ENCODE measurements around the gene FAM24B.
A peak's percentile ranks its signal among the peaks of the same experiment; 100 is the strongest.
"Not testable (repeated sequence)": the region's sequence is repeated elsewhere in the genome, so short reads cannot be mapped to it uniquely, and the experiment has no call there.

FAM24B gene, protein sequence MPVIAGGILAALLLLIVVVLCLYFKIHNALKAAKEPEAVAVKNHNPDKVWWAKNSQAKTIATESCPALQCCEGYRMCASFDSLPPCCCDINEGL

GRCh38 chr10:122879339-122880273, at the start of gene FAM24B:
Gene FAM24B, minus strand, starts transcription at chr10:122879581. Its CDS starts 29,066 bp downstream, at chr10:122850515.
- peak; percentile 96 for DNase-seq

GRCh38 chr10:122915700-122916099, 36.3 kb upstream of the FAM24B start:
- DNase-seq, result no peak

DNA sequence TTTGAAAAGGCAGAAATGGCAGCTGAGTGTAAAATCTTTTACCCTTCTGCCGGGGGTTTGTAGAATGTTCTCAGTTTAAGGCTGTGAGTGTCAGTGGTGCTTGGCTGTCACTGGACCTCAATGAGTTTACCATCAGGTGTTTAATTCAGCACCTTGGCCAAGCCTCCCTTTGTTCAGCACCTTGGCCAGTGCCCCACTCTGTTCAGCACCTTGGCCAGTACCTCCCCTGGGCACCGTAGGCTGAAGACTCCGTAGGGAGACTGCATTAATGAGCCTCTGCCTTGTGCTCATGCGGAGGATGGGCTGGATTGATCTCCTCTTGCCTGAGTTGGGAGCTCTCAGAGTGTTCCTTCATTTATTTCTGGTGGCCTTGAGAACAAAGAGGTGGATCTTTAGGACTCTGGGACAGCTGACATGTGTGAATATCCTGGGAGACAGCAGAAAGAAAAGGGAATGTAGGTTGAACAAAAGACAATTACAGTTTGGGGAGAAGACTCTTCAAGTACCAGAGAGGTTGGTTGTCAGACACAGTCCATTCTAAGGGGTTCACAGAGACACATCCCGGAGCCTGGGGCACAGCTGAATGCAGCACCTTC, 32.6 kb upstream of the FAM24B start:
- DNase-seq, result peak; percentile 12

GRCh38 chr10:122910310-122910709, 30.9 kb upstream of the FAM24B start, which contains the start of gene FAM24A:
Gene FAM24A, plus strand, starts transcription at chr10:122910610. Its CDS starts 1,025 bp downstream, at chr10:122911635.
- DNase-seq, result no peak

DNA sequence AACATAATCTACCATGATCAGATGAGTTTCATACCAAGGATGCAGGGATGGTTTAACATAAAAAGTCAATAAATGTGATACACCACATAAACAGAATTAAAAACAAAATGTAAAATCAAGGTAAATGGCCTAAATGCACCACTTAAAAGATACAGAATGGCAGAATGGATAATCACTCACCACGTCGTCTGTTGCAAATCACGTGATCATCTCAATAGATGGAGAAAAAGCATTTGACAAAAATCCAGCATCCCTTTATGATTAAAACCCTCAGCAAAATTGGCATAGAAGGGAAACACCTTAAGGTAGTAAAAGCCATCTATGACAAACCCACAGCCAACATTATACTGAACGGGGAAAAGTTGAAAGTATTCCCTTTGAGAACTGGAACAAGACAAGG, 24.5 kb upstream of the FAM24B start:
- DNase-seq, result not testable (repeated sequence)

DNA sequence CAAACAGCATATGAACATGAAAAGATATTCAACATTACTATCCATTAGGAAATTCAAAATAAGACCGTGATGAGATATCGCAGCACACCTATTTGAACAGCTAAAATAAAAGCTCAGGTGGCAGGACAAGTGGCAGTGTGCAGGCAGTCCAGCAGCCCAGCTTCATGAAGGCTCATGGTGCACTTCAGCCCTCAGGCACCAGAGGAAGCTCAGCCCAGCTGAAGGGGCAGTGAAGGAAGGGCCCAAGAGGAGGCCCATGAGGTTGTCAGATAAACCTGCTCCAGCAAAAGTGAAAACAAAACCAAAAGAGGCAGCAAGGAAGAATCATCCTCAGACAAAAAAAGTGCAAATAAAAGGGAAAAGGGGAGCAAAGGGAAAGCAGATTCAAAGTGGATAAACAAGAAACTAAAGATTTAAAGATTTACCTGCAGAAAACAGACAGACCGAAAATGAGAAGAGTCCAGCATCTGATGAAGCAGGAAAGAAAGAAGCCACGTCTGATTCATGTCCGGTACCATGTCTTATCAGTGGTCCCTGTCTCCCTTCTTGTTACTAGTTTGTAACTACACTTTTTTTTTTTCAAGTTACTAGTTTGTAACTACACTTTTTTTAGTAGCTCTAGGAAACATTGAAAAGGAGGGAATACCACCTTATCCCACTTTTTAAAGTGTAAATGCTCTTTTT, 15.0 kb upstream of the FAM24B start:
- DNase-seq, result no peak

DNA sequence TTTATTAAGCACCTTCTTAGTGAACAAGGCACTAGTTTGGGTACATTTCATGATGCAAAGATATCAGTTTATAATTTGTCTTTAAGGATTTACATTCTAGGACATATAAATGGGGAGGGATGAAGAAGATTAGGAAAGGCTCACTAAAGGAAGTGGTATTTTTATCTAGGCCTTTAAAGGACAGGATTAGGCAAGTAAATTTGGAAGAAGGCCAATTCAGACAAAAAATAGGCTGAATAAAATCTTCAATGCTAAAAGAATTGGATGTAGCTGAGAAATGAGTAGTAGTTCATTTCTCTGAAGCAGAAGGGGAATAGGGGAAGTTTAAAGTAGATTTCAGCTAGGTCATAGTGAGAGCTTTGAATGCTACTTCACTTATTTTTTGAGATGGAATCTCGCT, 4.8 kb upstream of the FAM24B start:
- DNase-seq, result no peak

DNA sequence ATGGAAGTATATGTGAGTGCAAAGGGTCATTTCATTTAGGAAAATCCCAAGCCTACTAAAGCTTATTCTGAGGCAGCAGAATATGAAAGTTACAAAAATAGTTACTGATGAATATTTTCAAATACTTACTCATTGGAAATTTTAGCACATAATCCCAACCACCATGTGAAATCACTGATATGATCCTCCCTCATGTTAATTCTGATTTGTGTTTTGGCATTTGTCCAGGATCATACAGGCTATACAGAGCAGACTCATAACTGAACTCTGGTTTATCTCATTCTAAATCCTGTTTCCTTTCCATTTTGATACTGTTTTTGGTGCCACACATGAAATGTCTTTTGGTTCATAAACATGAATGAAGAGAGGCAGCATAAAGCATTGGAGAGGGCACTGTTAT, 3.4 kb upstream of the FAM24B start:
- DNase-seq, result no peak

- DNase-seq, result peak; percentile 21
These were observed 512 bp downstream of the FAM24B start for GRCh38 chr10:122878799-122879338.

GRCh38 chr10:122877264-122877663, 2.1 kb downstream of the FAM24B start:
- no peak for DNase-seq

DNA sequence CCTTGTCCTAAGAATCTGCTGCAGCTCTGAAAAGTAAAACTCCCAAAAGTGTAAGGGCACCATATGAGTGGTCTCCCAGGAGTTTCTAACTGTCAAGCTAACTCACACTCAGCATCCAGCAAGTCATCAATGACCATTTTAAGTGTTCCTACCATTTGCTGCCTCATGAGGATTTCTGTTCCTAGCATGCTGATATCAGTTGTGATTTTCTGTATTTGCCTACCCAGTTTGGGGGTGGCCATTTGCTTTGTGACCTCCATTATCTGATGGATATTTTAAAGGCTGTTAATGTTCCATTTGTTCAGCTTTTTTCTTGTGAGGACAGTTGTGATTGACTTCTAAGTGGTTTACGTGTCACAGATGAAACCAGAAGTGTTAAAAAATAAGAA, 2.9 kb downstream of the FAM24B start:
- no peak for DNase-seq

DNA sequence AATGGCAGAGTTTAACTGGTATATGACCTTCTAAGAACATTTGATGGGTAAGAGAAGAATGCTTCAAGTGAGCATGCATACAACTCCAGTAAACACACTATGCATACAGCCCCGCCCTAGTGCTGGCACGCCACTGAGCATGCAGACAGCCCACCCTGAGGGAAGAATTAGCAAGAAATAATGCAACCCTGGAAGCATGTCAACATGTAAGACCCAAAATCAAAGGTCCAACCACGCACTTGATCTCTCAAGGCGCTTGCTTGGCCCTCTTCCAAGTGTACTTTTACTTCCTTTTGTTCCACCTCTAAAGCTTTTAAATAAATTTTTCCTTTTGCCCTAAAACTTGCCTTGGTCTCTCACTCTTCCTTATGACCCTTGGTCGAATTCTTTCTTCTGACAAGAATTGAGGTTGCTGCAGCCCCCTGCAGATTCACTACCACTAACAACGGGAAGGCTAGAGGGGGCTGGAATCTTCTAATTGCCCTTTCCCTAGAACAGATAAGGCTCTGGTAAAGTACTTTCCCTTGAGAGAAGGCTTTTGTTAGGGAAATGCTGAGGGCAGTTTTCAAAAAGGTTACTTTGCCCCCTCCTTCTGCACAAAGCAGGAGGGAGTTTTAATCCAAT, 3.4 kb downstream of the FAM24B start:
- no peak for DNase-seq

DNA sequence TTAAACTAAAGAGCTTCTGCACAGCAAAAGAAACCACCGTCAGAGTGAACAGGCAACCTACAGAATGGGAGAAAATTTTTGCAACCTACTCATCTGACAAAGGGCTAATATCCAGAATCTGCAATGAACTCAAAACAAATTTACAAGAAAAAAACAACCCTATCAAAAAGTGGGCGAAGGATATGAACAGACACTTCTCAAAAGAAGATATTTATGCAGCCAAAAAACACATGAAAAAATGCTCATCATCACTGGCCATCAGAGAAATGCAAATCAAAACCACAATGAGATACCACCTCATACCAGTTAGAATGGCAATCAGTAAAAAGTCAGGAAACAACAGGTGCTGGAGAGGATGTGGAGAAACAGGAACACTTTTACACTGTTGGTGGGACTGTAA, 7.4 kb downstream of the FAM24B start:
- not testable (repeated sequence) for DNase-seq

DNA sequence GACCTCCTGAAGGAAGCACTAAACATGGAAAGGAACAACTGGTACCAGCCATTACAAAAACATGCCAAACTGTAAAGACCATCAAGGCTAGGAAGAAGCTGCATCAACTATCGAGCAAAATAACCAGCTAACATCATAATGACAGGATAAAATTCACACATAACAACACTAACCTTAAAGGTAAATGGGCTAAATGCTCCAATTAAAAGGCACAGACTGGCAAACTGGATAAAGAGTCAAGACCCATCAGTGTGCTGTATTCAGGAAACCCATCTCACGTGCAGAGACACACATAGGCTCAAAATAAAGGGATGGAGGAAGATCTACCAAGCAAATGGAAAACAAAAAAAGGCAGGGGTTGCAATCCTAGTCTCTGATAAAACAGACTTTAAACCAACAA, 10.6 kb downstream of the FAM24B start:
- DNase-seq, result not testable (repeated sequence)

- DNase-seq, result not testable (repeated sequence)
These were observed 12.5 kb downstream of the FAM24B start for GRCh38 chr10:122866757-122867482.

DNA sequence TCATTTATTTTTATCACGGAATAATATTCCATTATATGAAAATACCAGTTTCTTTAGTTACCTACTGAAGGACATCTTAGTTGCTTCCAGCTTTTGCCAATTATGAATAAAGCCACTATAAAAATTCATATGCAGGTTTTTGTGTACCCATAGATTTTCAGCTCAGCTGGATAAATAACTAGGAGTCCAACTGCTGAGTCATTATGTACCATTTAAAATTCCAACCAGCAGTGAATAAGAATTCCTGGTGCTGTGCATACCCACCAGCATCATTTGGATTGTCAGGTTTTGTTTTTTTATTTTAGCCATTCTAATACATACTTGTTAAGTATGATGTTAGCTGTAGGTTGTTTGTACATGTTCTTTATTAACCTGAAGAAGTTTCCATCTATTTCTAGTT, 14.5 kb downstream of the FAM24B start:
- no peak for DNase-seq

GRCh38 chr10:122864194-122864592, 15.2 kb downstream of the FAM24B start:
- no peak for DNase-seq

DNA sequence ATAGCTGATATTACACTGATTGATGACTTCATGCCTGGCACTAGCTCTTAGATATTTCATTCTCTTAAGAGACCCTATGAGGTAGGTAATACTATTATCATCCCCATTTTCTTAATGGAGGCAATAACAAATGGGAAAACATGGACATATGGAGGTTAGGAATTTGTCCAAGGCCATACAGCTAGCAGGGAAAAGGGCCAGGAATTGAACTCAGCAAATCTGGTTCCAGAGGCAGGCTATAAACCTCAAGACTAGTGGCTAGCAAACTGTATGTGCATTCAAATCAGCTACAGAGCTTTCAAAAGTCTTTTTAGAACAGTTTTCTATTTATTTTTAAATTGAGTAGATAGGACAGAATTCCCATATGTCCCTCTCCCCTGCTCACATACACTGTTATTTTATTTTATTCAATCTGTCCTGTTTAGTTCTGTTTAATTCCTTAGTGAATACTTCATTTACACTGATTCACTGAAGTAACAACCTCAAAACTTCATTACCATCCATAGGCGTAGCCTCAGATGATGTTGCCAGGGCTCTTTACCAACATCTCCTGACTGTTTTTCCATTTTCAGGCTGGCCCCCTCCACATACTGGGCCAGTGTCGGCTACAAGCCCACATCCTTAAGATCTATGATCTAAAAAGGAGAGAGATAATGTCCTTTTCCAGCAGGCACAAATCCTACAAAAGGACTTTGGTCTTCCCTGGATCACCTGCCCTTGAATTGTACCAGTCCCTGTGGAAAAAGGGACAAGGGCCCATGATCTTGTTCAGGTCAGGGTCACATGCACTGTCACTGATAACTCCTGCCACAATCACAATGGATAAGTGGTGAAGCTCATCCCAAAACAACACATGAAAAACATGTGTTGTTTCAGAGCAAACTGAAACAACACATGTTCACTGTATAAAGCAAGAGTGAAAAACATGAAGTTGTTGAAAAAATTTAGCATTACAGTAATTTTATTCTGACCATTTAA, 15.9 kb downstream of the FAM24B start:
- no peak for DNase-seq

GRCh38 chr10:122861711-122862161, 17.6 kb downstream of the FAM24B start:
- no peak for DNase-seq

GRCh38 chr10:122859527-122859926, 19.9 kb downstream of the FAM24B start:
- no peak for DNase-seq
